ENCODE data around the gene TAF12.
"Not testable (repeated sequence)": the region's sequence is repeated elsewhere in the genome, so short reads cannot be mapped to it uniquely, and the experiment has no call there.

Gene TAF12

DNA sequence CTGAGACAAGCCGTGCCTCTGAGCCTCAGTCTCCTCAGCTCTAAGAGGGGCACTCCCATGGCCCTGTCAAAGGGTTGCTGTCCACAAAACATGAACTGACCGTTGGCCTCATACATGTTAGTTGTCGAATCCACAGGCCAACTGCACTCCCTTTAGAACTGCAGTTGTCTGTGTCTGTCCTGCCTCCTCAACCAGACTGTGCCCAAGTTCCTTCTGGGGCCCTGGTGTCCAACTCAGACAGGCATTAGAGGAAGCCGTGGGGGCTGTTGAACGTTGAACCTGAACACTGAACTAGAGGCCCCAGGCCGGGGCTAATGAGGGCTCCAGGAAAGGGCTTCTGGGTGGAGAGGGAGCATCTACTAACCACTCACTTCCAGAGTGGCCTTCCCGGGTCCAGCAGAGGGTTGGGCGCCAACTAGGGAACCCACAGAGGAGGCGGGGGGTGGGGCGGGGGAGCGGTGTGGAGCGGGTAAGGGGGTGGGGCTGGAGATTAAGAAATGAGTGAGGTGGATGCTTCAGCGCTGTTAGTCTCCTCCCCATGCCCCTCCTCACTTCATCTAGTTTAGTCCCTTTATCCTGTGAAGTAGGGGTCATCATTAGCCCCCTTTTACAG lies 51.1 kb downstream of the TAF12 start, which contains the start of gene RAB42:
Gene RAB42, plus strand, starts transcription at position 558 of the 613 bp plus-strand sequence. CDS start 247 bp downstream, outside the sequence.
- H3K27me3 ChIP-seq (ENCODE audit: control insufficient read depth, insufficient read depth, low read length), result no peaks in the 10 kb centered on the region
- TF ChIP-seq, protein P1, sequence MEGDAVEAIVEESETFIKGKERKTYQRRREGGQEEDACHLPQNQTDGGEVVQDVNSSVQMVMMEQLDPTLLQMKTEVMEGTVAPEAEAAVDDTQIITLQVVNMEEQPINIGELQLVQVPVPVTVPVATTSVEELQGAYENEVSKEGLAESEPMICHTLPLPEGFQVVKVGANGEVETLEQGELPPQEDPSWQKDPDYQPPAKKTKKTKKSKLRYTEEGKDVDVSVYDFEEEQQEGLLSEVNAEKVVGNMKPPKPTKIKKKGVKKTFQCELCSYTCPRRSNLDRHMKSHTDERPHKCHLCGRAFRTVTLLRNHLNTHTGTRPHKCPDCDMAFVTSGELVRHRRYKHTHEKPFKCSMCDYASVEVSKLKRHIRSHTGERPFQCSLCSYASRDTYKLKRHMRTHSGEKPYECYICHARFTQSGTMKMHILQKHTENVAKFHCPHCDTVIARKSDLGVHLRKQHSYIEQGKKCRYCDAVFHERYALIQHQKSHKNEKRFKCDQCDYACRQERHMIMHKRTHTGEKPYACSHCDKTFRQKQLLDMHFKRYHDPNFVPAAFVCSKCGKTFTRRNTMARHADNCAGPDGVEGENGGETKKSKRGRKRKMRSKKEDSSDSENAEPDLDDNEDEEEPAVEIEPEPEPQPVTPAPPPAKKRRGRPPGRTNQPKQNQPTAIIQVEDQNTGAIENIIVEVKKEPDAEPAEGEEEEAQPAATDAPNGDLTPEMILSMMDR (IDR thresholded peaks at IDR 0.05), result no peak
- no peaks in the 10 kb centered on the region for H3K9me3 ChIP-seq (ENCODE audit: control insufficient read depth, low read length)
- H3K4me3 ChIP-seq (ENCODE audit: low read depth, low read length), result peak within 1 kb of the TSS; percentile 50
- H2AFZ ChIP-seq, result peak within 1 kb of the TSS; percentile 70
- no peaks in the 10 kb centered on the region for H3K79me2 ChIP-seq
- no peaks in the 10 kb centered on the region for H3K36me3 ChIP-seq (ENCODE audit: control insufficient read depth, insufficient read depth, low read length)
- H3K4me2 ChIP-seq (ENCODE audit: low read length), result peak within 1 kb of the TSS; percentile 81
- no peak within 1 kb of the TSS for H3K27ac ChIP-seq
- H3K9ac ChIP-seq, result no peak within 1 kb of the TSS
- H3K4me1 ChIP-seq, result no peaks in the 10 kb centered on the region

DNA sequence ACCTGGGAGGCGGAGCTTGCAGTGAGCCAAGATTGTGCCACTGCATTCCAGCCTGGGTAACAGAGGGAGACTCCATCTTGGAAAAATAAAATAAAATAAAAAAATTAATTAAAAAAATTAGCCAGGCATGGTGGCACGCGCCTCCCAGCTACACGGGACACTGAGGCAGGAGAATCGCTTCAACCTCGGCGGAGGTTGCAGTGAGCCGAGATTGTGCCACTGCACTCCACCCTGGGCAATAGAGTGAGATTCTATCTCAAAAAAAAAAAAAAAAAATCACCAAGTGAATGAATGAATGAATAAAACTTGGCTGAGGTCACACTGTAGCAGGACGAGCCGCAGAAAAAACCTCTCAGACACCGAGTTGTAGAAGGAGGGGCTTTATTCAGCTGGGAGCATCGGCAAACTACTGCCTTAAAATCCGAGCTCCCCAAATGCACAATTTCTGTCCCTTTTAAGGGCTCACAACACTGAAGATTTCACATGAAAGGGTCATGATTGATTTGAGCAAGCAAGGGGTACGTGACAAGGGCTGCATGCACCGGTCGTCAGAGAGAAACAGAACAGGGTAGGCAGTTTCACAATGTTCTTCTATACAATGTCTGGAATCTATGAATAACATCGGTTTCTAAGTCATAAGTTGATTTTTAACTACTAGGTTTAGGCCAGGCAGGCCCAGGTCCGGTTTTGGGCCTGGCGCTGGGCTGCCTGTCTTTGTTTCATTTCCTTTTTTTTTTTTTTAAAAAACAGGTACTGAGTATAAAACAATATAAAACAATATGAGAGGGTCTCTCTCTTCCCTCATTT lies 56.1 kb downstream of the TAF12 start:
- not testable (repeated sequence) for H3K4me3 ChIP-seq (ENCODE audit: low read depth, low read length); H3K79me2 ChIP-seq

DNA sequence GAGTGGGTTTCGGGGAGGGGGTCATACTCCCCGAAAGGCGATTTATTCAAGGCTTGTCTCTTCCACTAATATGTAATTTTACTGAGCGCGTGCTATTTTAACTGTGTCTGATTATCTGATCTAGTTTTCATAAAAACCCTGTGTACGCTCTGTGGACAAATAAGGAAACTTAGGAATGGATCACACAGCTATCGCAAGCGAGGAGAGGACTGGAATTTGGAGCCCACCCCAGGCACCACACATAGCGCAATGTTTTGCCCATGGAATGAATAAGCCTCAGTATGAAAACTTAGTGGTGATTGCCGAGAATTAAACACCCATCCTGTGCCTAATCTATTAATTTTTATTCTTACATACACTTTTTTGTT lies 60.6 kb downstream of the TAF12 start:
- Histone ChIP-seq H3K36me3 (ENCODE audit: control insufficient read depth, insufficient read depth, low read length) (no peaks in the 10 kb centered on the region), H3K79me2 (no peaks in the 10 kb centered on the region), H3K4me2 (ENCODE audit: low read length) (peak overlapping the region; percentile 91), H3K9ac (no peak overlapping the region), H3K27me3 (ENCODE audit: control insufficient read depth, insufficient read depth, low read length) (no peaks in the 10 kb centered on the region), H3K4me3 (ENCODE audit: low read depth, low read length) (peak overlapping the region; percentile 83), H3K9me3 (ENCODE audit: control insufficient read depth, low read length) (no peaks in the 10 kb centered on the region), H3K4me1 (no peaks in the 10 kb centered on the region), H2AFZ (peak overlapping the region; percentile 94), H3K27ac (peak overlapping the region; percentile 69)
- TF ChIP-seq, protein P1 (IDR thresholded peaks at IDR 0.05), result no peak

More for the DNA sequence above, 56.1 kb downstream of the TAF12 start:
- H3K27me3 ChIP-seq (ENCODE audit: control insufficient read depth, insufficient read depth, low read length); H3K36me3 ChIP-seq (ENCODE audit: control insufficient read depth, insufficient read depth, low read length); H3K4me1 ChIP-seq; H3K27ac ChIP-seq; H3K9ac ChIP-seq; H3K4me2 ChIP-seq (ENCODE audit: low read length); H3K9me3 ChIP-seq (ENCODE audit: control insufficient read depth, low read length); H2AFZ ChIP-seq: not testable (repeated sequence)

DNA sequence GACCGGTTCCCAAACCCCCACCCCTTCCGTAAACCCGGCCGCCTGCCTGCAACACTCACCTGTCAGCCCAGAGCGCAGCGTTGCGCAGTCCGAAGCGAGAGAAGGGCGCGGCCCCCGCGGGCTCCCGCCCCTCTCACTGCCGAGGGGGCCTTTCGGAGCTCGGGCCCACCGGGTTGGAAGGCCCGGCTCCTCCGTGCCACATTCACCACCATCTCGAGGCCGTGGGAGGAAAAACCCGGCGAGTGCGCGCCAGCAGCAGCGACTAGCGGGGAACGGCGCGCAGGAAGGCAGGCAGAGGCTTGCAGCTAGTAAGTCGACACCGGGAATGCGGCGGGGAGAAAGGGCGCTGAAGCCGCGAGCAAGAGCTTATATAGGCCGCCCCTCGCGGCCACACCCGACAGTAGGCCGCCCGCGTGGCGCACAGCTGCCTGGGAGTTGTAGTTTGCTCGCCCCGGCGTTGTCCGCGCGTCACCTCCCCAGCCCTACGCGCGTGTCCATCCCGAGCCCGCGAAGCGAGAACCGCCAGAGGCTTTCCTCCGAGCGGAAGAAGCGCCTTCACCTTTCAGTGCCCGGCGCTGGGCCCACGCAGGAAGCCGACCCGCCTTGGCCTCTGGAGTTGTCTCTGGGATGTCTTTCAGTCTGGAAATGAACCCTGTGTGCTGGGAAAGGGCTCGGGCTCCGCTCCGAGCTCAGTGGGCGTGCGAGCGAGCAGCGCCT lies 61.2 kb downstream of the TAF12 start:
- peak overlapping the region; percentile 94 for H2AFZ ChIP-seq
- no peaks in the 10 kb centered on the region for H3K36me3 ChIP-seq (ENCODE audit: control insufficient read depth, insufficient read depth, low read length)
- H3K9ac ChIP-seq, result peak overlapping the region; percentile 73
- H3K9me3 ChIP-seq (ENCODE audit: control insufficient read depth, low read length), result no peaks in the 10 kb centered on the region
- no peaks in the 10 kb centered on the region for H3K4me1 ChIP-seq
- H3K27me3 ChIP-seq (ENCODE audit: control insufficient read depth, insufficient read depth, low read length), result no peaks in the 10 kb centered on the region
- TF ChIP-seq, protein P1 (IDR thresholded peaks at IDR 0.05), result no peak
- H3K4me2 ChIP-seq (ENCODE audit: low read length), result peak overlapping the region; percentile 91
- peak overlapping the region; percentile 69 for H3K27ac ChIP-seq
- peak overlapping the region; percentile 83 for H3K4me3 ChIP-seq (ENCODE audit: low read depth, low read length)
- H3K79me2 ChIP-seq, result no peaks in the 10 kb centered on the region
